ENCODE data around the gene PLEKHG3.

The PLEKHG3 gene

DNA sequence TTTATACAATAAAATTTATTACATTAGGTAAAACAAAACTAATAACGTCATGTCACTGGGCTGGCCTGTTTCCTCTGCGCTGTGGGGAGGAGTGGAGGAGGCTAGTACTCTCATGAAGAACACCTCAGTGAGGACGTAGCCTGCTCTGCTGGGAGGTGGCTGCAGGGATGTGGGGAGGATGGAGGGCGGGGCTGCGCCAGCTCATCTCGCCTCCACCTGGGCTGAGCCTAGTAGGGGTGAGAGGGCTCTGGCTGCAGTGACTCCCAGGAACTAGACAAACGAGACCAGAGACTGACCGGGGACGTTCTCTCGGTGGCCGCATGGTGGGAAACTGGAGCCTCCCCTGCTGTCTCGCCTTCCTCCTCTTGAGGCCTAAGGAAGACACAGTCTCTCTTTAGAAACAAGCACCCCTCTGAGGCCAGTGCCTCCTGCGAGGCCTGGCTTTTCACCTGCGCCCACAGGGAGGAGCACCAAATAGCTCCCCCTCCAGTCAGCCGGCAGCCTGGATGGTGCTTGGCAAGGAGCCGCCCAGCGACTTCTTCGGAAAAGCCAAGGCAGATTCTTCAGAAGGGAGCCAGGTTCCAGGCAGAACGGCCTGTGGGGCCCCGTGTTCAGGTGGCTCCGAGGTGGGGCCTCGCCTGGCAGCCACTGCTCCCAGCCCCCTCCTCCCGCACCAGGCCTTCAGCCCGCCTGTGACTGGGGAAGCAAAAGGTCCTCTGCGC lies 62.4 kb downstream of the PLEKHG3 start:
- DNase-seq, result peak; percentile 87

DNA sequence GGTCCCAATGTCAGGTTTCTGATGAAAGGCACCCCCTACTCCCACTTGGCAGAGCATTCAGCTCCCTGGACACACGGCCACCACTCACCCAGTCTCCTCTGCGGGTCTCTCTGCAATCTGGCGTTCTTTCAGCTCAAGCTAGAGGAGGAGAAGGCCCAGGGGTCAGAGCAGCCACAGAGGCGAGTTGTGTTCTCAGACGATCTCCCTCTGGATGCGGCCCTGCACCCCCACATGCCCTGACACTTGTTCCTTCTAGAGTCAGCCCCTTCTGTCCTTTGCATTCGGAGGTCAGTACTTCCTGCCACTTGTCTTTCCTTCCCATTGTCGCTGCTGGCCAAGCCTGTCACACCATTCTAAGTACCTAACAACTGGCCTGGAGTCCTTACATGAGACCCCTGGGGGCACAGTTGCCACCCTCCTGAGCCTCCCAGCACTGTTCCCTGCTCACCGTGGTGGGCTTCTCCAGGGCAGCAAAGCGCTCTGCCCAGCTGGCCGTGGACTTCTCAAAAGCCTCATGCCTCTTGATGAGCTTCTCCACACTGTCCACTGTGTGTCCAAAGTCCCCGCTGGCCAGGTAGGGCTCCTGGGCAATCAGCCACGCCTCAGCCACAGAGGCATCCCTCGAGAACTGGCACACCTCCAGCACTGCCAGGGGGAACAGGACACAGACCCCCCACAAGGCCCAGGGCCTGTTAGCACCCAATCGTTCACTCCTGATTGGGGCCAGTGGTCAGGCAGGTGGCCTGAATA lies 63.2 kb downstream of the PLEKHG3 start:
- DNase-seq, result no peak

DNA sequence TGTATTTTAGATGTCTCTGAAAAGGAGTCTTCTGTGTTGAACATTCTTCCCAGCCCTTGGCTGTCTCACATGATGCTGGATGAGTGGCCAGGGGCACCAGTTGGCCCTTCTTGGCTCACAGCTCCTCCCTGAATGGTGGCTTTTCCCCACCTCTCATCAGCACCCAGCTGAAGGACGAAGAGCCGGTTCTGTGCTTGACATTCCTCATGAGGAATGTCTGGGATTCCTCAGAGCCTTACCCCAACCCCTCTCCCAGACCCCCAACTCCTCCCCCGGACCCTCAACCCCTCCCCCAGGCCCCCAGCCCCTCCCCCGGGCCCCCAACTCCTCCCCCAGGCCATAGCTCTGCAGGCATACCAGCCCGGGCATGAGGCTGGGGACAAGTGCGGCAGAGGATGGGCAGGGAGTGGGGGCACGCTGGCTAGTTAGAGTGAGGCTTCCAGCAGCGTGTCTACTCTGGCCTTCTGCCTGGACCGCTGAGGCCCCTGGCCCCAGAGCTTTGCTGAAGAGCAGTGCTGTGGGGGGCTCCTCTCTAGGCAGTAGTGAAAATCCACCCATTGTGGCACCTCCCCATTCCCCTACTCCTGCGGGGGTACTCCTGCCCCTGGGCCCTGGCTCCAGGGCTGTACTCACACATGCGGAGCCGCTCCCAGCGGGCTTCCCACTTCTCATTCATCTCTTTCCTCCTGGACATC lies 64.3 kb downstream of the PLEKHG3 start:
- no peak for DNase-seq

DNA sequence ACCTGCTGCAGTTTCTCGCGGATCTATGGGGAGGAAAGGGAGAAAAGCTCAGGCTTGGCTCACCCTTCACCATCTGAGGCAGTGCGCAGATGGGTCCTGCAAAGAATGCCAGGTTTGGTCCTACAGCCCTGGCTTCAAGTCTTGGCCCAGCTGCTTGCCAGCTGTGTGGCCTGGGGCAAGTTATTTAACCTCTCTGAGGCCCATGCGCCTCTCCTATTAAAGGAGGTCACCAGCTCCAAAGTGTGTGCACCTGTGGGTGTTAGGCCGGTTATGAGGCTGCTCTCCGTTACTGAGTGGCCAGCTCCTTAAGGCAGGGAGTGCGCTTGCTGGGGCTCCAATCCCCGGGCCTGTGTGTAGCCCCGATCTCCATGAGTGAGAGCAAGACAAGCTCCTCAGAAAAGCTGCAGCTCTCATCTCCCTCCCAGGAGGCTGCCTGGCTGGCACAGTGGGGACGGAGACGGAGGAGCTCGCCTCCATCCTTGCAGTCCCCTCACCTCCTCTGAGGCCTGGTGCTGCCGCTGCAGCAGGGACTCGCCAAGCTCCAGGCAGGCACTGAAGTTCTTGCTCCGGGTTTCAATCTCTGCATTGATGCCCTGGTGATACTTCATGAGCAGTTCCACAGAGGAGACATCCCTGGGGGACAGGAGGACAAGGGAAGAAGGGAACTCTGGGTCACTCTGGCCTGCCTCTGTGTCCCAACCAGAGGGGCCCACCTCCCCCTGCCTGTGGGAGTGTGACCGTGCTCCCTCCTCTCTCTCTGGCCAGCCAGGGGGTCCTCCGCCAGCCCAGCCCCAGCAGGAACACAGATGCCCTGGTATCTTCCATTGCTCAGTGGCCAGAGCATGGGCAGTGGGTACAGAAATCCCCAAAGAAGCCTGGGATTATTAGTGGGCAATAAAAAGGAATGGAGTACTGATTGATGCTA lies 65.1 kb downstream of the PLEKHG3 start:
- DNase-seq, result no peak

DNA sequence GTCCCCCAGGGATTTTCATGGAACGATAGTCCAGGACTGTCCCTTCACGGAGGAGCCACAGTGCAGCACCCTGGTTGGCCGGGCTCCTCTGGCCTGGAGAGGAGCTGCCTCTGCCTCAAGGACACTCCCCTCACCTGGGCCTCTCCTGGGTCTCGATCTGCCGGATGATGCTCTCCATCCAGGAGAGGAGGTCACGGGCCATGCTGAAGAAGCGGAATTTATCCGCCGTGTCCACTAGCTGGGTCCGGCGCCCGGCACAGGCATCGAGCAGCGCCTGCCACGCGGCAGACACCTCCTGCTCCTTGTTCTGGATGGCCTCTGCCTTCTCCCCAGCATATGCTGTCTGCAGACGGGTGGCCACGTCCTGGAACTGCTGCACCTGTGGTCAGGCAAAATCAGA lies 66.5 kb downstream of the PLEKHG3 start:
- no peak for DNase-seq

DNA sequence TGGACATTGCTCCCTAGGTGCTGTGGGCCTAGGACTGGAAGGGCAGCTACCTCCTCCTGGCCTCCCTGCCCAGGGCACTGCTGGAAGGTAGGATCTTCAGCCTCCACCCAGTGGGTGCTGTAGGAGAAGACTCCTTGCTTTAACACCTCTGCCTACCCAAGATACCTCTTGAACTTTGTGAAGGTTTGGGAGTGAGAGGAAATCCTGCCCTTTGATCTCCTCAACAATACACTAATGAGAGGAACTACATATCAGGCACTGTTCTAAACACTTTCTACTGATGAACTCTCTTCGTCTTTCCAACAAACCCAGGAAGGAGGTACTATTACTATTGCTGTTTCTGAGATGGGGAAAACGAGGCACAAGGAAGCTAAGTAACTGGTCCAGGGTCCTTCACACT lies 66.9 kb downstream of the PLEKHG3 start:
- no peak for DNase-seq

DNA sequence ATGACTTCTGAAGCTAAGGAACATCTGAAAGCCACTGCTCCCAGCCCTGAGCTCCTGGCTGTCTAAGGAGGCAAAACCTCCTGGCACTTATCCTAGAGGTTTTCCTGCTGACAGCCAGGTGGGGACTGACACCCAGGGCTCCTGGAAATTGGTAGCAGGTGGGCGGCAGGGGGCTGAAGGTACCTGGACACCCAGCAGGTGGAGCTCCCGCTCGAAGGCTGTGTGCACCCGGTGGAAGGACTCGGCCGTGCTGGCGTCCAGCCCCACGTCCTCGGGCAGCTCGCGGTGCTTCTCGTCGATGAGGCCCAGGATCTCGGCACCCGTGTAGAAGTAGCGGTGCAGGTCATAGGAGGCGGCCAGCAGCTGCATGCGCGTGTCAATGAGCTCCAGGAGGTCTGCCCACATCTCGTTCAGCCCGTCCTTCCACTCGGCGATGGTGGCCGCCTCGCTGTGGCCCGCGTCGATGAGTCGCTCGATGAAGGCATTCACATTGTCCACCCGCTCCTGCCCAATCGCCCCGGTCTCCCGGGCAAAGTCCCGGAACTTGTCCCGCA lies 68.2 kb downstream of the PLEKHG3 start:
- no peak for DNase-seq

DNA sequence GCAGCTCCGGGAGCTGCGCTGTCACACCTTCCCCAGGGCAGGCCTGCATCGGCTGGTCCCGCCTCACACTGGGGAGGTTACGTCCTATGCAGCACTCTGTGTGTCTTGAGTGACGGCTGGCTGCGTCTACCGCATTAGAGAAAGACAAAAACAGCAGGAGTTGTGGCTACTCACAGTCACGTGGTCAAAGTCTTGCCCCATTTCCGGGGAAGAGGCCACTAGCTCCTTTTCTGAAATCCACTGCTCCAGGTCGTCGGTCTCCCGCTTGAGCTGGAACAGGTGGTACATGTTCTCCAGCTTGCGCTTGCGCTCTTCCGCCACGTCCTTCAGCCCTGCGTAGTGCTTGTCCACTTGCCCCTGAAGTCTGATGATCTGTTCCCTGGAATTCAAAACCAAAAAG lies 68.8 kb downstream of the PLEKHG3 start:
- DNase-seq, result no peak

DNA sequence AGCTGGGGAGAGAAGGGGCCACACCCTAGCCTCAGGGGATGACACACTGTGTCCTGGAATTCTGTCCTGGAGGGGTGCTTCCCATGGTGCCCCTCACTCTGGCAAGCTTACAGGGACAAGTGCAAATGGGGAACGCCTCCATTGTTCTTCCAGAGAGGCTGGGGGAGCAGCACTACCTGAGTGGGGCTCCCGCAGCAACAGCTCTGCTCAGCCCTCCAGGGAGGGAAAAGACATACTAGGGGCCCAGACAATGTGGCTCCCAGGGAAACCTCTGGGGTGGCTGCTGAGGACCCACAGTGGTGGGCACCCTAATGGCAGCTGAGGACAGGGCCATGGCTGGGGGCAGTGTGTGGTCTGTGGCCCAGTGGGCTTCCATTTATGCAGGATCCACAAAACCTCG lies 69.4 kb downstream of the PLEKHG3 start:
- no peak for DNase-seq

DNA sequence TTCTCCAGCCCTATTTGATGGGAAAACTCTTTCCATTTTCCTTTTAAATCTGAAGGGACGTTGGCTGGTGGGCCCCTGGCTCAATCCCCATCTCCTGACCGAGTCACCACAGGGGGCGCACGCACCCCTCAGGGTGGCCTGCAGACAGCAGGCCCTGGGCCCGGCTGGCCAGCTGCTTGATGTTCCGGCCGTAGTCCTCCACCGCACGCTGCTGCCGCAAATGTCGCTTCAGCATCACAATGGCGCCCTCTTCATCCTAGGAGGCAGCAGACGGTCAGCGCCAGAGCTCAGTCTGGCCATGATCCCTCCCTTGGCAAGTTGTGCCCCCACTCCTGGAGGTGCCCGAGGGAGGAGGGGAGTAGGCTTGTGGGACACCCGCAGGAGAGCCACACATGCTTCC lies 70.0 kb downstream of the PLEKHG3 start:
- DNase-seq, result no peak

DNA sequence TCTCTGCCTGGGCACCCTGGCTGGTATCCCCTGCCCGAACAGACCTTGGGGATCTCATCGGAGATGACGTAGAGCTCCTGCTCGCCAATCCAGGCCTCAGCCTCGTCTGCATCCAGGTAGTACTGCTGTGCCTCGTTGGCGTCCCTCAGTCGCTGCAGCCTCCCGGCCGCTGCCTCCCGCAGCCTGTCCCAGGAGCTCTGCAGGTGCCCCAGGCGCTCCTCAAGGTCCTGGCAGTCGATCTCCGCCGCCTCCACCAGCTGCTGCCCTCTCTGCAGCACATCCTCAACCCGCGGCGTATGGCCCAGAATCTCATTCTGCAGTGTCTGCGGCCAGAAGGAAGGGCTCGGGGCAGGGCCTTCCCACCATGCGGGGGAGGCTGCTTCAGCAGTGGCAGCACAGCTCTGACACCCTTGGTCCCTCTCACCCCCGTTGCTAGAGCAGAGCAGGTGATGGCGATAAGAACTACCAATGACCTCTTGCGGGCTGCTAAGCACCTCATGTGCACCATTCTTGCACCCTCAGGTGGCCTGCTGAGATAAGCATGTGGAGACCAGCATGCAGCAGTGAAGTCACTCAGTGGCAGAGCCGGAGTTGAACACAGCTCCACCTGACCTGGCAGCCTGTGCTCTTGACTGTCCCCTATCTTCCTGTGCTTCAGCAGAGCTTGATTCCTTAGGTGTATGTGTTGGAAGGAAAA lies 71.0 kb downstream of the PLEKHG3 start:
- no peak for DNase-seq

DNA sequence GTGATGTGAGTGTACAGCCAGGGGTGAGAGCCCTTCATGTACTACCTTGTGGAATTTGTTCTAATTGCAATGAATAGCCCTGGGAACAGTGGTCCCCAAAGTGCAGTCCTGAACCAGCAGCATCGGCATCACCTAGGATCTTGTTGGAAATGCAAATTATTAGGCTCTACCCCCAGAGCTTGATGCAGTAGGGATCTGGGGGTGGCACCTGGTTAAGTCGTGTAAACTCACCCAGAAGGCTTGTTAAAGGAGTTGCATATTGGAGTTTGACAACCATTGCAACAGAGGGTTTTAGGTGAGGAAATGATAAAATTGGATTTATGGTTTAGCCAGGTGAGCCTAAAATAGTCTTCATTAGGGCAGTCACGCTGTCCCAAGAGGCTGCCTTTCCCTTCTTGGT lies 73.2 kb downstream of the PLEKHG3 start:
- no peak for DNase-seq

DNA sequence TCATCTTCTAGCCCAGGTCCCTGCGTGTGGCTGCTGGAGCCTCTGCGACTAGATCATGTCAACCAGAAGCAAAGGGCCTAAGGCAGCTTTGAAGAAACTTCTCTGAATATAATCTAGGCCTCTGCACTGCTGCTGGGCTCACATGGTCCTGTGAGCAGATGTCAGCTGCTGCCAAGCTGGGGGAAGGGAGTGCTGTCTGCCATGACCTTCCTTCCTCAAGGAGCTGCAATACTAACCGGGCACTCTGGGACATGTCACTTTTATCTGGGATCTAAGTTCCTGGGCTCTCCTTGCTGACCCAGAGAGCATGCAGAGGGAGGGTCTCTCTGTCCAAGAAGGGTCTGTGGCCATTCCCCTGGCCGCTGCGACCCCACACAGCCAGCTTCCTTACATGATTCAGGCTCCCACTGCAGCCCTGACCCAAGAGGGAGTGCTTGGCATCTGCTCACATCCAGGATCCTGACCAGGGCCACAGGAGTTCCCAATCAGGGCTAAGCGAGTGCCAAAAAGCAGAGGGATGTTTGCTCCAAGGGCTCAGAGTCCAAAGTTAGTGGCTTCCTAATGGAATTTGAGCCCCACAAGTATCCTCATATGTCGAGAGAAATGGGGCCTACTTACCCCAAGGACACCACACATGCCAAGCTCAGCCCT lies 74.0 kb downstream of the PLEKHG3 start:
- no peak for DNase-seq

DNA sequence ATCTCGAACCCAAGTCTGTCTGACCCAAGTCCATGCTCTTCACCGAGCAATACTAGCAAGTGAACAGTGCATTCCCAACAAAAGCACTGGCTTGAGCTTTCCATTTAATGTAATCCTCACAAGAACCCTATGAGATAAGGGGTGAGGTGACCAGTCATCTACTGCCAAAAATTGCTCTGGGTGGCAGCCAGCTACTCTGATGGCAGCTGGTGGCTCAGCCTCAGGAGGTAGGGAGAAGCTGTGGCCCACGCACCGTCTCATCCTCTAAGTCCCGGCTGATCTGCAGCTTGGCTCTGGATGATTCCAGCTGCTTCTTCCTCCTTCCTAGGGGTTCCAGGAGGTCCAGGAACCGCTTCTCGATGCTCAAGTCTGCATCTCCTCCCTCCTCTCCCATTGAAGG lies 75.2 kb downstream of the PLEKHG3 start:
- no peak for DNase-seq

DNA sequence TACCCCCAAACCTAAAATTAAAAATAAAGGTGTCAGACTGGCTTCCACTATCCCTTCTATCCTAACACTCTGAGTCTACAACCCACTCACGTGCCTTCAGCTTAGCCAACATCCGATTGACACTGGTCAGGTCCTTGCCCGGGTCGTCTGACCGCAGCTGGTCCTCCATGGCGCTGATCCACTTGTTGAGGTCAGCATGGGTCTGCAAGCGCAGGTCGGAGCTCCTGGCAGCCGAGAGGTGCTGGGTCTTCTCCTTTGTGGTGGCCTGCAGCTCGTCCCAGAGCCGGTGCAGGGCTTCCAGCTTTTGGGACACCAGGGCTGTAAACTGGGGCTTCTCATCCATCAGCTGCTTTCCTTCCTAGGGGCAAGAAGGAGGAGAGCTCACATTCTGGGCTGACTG lies 78.0 kb downstream of the PLEKHG3 start:
- no peak for DNase-seq

DNA sequence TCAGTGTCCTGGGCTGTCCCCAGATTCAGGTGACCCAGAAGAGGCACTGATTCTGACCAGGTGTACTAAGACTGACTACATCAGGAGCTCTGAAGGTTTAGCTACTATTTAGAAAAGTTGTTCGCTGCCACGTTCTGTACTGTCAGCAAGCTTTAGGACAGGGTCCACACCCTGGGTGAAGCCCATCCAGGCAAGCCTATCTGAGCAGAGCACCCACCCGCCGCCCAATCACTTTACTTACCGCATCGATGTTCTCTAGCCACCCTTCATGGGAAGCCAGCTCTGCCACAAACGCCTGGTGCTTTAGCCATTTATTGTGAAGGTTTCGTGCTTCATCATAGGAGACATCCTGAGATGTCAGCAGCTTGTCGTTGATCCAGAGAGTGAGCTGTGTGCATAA lies 79.8 kb downstream of the PLEKHG3 start:
- no peak for DNase-seq

DNA sequence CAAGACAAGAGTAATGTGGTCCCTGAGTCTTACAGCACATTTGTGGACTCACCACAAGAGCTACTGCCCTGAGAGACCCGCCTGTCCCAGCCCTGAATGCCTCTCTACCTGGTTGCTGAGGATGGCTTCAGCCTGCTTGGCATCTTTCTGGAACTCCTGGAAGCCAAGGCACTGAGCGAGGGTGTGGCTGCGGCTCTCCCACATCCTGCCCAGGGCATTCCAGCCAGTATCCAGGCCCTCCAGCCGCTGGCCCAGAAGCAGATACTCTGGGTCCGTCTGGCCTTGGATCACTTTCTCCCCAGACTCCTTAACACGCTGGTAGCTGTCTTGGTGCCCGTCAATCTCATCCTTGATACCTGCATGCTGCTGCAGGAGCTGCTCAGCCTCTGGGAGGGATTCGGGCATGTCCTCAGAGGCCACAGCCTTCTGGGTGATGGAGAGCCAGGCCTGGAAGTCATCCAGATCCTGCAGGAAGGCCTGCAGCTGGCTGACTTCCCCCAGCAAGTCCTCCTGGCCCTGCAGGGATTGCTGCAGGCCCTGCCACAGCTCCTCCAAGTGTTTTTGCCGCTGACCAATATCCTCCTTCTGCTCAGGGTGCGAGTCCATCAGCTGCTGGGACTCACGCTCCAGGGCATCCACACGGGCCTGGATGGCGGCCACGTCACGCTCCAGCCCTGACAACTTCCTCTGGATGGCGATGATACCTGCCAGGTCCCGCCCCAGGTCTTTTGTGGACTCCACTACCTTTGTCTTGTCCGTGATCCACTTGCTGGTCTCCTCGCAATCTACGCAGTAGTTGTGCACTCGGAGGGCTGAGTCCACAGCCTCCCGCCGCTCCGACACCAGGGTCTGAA lies 82.3 kb downstream of the PLEKHG3 start:
- no peak for DNase-seq

DNA sequence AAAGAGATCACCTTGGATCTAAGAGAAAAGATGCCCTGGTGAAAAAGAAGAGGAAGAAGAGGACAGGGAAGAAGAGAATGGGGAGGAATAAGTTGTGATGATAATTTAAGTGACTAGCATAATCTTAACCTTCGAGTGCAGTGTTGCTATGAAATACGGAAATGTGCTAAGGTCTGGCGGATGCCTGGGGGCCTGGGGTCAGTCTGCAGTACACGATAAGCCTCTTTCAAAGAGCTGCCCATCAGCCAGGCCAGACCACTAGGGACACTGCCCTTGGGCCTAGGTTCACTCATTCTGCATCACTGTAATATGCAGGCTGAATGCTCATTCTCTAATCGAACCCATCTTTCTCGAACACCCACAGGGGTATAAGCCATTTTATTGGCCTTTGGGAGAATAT lies 83.4 kb downstream of the PLEKHG3 start:
- no peak for DNase-seq

DNA sequence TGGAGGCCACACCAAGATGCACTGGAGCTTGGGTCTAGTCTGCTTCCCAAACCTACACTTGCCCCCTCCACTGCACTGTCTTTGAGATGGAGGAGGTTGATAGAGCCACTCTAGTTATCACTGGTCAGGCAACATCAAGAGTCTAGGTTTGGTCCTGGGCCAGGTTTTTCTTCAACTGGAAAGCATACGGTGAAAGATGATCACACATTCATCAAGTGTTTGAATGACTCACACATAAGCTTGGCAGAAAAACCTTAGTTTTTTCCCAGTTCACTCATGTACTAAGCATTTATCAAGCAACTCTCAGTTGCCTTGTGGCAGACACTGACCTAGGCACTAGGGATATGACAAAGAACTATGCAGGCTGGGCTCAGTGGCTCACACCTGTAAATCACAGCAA lies 84.5 kb downstream of the PLEKHG3 start:
- no peak for DNase-seq

DNA sequence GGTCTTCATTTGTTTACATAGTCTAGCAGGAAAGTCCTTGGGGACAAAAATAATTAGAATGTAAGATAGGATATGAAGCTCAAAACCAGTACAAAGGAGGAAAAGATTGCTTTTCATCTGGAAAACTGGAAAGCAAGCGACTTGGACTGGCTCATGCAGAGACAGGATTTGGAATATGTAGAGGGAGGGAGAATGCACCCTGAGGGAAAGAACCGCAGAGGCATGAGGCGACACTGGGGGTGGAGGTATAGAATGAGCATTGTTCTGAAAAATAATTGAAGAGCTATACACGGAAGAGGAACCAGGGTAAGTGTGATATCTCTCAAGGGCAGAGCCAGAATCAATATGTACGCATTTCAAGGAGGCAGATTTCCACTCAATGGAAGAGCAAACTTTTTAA lies 85.5 kb downstream of the PLEKHG3 start:
- DNase-seq, result no peak

DNA sequence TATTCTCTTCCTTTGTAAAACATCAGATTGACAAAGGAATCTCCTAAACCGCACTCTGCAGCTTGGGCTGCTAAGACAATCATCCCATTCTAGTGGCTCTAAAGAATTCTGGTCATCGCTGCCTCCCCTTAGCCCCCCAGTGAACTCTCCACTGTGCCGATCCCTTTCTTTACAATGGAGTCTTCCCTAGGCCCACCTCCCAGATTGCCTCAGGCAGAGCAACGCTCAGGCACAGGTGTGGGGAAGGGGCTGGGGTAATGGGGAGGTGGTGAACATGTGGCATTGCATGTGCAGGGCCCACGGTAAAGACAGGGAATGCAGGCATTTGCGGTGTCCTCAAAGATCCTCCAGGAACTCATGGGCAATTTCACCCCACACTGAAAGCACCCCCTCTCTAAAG lies 86.3 kb downstream of the PLEKHG3 start:
- no peak for DNase-seq
